ENCODE results near the gene CPNE9.

The CPNE9 gene

GRCh38 chr3:9678493-9678892, 25.1 kb upstream of the CPNE9 start:
- Histone ChIP-seq H3K9me3 (ENCODE audit: control insufficient read depth, low read length) (no peaks in the 10 kb centered on the region), H3K4me1 (ENCODE audit: control insufficient read depth, insufficient read depth, low read length) (peaks cover 8% of the 10 kb centered on the region), H3K4me3 (ENCODE audit: low read length) (no peak overlapping the region), H3K27me3 (replicated peaks; ENCODE audit: control insufficient read depth, insufficient read depth, low read length) (no peaks in the 10 kb centered on the region), H3K9ac (ENCODE audit: low read length) (no peak overlapping the region), H3K36me3 (ENCODE audit: control insufficient read depth, insufficient read depth, low read length, severe bottlenecking) (peaks cover 88% of the 10 kb centered on the region)
- DNase-seq (ENCODE audit: low read depth) = no peak

DNA sequence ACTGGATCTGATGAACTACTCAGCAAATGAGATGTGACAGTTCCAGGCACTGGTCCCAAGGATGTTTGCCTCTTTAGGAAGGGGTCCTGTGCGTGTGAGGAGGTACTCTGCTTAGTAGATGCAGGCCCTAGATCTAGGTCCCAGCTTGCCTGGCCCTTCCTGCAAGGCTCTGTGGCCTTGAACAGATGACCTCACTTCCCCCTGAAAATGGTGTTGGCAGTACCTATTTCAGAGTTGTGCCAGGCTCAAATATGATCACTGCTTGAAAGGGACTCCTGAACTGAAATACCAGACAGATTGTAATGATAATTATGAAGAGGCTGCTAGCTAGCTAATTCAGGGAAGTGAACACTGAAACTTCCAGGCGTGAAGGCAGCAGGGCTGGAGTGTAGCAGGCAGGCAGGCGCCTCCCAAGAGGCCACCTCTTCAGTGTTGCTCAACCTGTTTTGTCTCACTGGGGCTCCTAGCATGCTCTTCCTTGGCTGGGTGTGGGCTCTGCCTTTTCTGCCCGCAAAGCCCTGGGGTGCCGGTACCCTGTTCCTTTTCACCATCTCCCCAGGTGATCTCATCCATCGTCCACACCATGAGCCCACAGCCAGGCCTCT, 24.1 kb upstream of the CPNE9 start:
- Histone ChIP-seq H3K4me3 (ENCODE audit: low read length) (no peak overlapping the region), H3K27me3 (replicated peaks; ENCODE audit: control insufficient read depth, insufficient read depth, low read length) (no peaks in the 10 kb centered on the region), H3K9me3 (ENCODE audit: control insufficient read depth, low read length) (no peaks in the 10 kb centered on the region), H3K9ac (ENCODE audit: low read length) (no peak overlapping the region), H3K4me1 (ENCODE audit: control insufficient read depth, insufficient read depth, low read length) (peaks cover 8% of the 10 kb centered on the region), H3K36me3 (ENCODE audit: control insufficient read depth, insufficient read depth, low read length, severe bottlenecking) (peaks cover 88% of the 10 kb centered on the region)
- DNase-seq (ENCODE audit: low read depth) = no peak

- H3K36me3 ChIP-seq (ENCODE audit: control insufficient read depth, insufficient read depth, low read length, severe bottlenecking) = peaks cover 93% of the 10 kb centered on the region
- H3K9me3 ChIP-seq (ENCODE audit: control insufficient read depth, low read length) = no peaks in the 10 kb centered on the region
- no peak overlapping the region for H3K4me3 ChIP-seq (ENCODE audit: low read length)
- DNase-seq (ENCODE audit: low read depth) = no peak
- H3K4me1 ChIP-seq (ENCODE audit: control insufficient read depth, insufficient read depth, low read length) = peaks cover 8% of the 10 kb centered on the region
- H3K9ac ChIP-seq (ENCODE audit: low read length) = no peak overlapping the region
- H3K27me3 ChIP-seq (replicated peaks; ENCODE audit: control insufficient read depth, insufficient read depth, low read length) = no peaks in the 10 kb centered on the region
Measured at GRCh38 chr3:9681011-9681722, 22.5 kb upstream of the CPNE9 start.

GRCh38 chr3:9681723-9682081, 21.9 kb upstream of the CPNE9 start:
- H3K27me3 ChIP-seq (replicated peaks; ENCODE audit: control insufficient read depth, insufficient read depth, low read length) = no peaks in the 10 kb centered on the region
- H3K4me3 ChIP-seq (ENCODE audit: low read length) = no peak overlapping the region
- H3K9me3 ChIP-seq (ENCODE audit: control insufficient read depth, low read length) = no peaks in the 10 kb centered on the region
- no peak for DNase-seq (ENCODE audit: low read depth)
- H3K9ac ChIP-seq (ENCODE audit: low read length) = no peak overlapping the region
- peaks cover 93% of the 10 kb centered on the region for H3K36me3 ChIP-seq (ENCODE audit: control insufficient read depth, insufficient read depth, low read length, severe bottlenecking)
- H3K4me1 ChIP-seq (ENCODE audit: control insufficient read depth, insufficient read depth, low read length) = peaks cover 2% of the 10 kb centered on the region

GRCh38 chr3:9682096-9682495, 21.5 kb upstream of the CPNE9 start:
- Histone ChIP-seq H3K9ac (ENCODE audit: low read length) (no peak overlapping the region), H3K4me3 (ENCODE audit: low read length) (no peak overlapping the region), H3K36me3 (ENCODE audit: control insufficient read depth, insufficient read depth, low read length, severe bottlenecking) (peaks cover 94% of the 10 kb centered on the region), H3K27me3 (replicated peaks; ENCODE audit: control insufficient read depth, insufficient read depth, low read length) (no peaks in the 10 kb centered on the region), H3K4me1 (ENCODE audit: control insufficient read depth, insufficient read depth, low read length) (no peaks in the 10 kb centered on the region), H3K9me3 (ENCODE audit: control insufficient read depth, low read length) (no peaks in the 10 kb centered on the region)
- no peak for DNase-seq (ENCODE audit: low read depth)

GRCh38 chr3:9683426-9683825, 20.2 kb upstream of the CPNE9 start:
- Histone ChIP-seq H3K36me3 (ENCODE audit: control insufficient read depth, insufficient read depth, low read length, severe bottlenecking) (peaks cover 92% of the 10 kb centered on the region), H3K4me1 (ENCODE audit: control insufficient read depth, insufficient read depth, low read length) (no peaks in the 10 kb centered on the region), H3K9ac (ENCODE audit: low read length) (no peak overlapping the region), H3K4me3 (ENCODE audit: low read length) (no peak overlapping the region), H3K9me3 (ENCODE audit: control insufficient read depth, low read length) (no peaks in the 10 kb centered on the region), H3K27me3 (replicated peaks; ENCODE audit: control insufficient read depth, insufficient read depth, low read length) (no peaks in the 10 kb centered on the region)
- no peak for DNase-seq (ENCODE audit: low read depth)

DNA sequence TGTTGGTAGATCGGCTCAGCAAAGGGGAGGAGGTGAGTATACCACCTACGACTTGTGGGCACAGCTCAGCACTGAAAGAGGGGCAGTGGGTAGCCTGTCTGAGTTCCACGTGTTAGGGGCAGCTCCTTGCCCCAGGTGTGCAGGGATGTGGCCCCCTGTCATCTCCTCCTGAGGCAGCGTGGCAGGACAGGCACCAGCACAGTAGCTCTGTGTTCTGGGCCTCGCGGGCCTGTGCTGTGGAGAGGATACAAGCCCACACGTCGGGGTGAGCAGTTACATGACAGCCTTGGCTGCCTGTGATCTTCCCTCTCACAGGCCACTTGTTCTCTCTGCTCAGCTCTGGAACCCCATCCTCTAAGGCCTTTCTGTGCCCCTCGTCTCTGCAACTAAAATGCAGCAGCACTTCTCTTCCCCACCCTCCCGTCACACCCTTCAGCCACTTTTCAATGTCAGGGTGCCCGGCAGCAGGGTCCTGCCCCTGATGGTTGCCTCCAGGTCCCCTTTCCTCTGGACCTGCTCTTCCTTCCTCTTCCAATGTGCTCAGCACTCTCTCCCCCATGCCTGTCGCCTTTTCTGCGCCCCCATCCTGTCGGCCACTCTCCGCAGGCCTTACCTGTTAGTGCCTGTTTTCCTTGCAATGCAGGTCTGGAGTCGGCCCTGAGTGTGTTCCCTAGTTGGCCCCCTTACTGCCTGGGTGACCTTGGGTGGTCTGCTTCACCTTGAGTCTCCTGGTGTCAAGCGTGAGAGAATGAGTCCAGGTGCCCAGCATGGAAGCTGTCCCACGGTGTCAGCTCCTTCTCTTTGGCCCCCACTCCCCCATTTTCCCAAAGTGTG, 18.2 kb upstream of the CPNE9 start:
- DNase-seq (ENCODE audit: low read depth) = no peak
- H3K27me3 ChIP-seq (replicated peaks; ENCODE audit: control insufficient read depth, insufficient read depth, low read length) = no peaks in the 10 kb centered on the region
- no peaks in the 10 kb centered on the region for H3K9me3 ChIP-seq (ENCODE audit: control insufficient read depth, low read length)
- H3K9ac ChIP-seq (ENCODE audit: low read length) = no peak overlapping the region
- peaks cover 93% of the 10 kb centered on the region for H3K36me3 ChIP-seq (ENCODE audit: control insufficient read depth, insufficient read depth, low read length, severe bottlenecking)
- no peak overlapping the region for H3K4me3 ChIP-seq (ENCODE audit: low read length)
- H3K4me1 ChIP-seq (ENCODE audit: control insufficient read depth, insufficient read depth, low read length) = peaks cover 2% of the 10 kb centered on the region

- H3K36me3 ChIP-seq (ENCODE audit: control insufficient read depth, insufficient read depth, low read length, severe bottlenecking) = peaks cover 95% of the 10 kb centered on the region
- H3K9ac ChIP-seq (ENCODE audit: low read length) = no peak overlapping the region
- no peak for DNase-seq (ENCODE audit: low read depth)
- H3K4me3 ChIP-seq (ENCODE audit: low read length) = no peak overlapping the region
- H3K9me3 ChIP-seq (ENCODE audit: control insufficient read depth, low read length) = no peaks in the 10 kb centered on the region
- no peaks in the 10 kb centered on the region for H3K27me3 ChIP-seq (replicated peaks; ENCODE audit: control insufficient read depth, insufficient read depth, low read length)
- H3K4me1 ChIP-seq (ENCODE audit: control insufficient read depth, insufficient read depth, low read length) = peaks cover 8% of the 10 kb centered on the region
Measured at GRCh38 chr3:9686050-9686550, 17.5 kb upstream of the CPNE9 start.

DNA sequence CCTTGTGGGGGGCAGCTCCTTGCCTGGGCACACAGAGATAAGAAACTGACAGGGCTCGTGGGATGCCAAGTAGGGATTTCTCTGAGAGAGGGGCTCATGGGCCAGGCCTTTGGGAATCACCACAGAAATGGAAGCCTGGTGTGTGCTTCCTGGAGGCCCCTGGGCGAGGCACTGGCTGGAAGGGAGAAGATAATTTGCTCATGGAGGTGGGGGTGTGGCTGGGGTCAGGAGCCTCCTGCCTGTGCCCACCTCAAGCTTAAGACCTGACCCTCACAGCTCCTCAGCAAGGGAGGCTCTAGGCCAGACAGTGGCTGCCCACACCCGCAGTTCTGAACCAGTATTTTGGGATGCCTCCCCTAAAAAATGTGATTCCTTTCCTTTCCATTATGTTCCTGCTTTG, 16.9 kb upstream of the CPNE9 start:
- no peak for DNase-seq (ENCODE audit: low read depth)
- Histone ChIP-seq H3K9ac (ENCODE audit: low read length) (no peak overlapping the region), H3K27me3 (replicated peaks; ENCODE audit: control insufficient read depth, insufficient read depth, low read length) (no peaks in the 10 kb centered on the region), H3K4me3 (ENCODE audit: low read length) (no peak overlapping the region), H3K36me3 (ENCODE audit: control insufficient read depth, insufficient read depth, low read length, severe bottlenecking) (peaks cover 91% of the 10 kb centered on the region), H3K4me1 (ENCODE audit: control insufficient read depth, insufficient read depth, low read length) (peaks cover 10% of the 10 kb centered on the region), H3K9me3 (ENCODE audit: control insufficient read depth, low read length) (no peaks in the 10 kb centered on the region)

DNA sequence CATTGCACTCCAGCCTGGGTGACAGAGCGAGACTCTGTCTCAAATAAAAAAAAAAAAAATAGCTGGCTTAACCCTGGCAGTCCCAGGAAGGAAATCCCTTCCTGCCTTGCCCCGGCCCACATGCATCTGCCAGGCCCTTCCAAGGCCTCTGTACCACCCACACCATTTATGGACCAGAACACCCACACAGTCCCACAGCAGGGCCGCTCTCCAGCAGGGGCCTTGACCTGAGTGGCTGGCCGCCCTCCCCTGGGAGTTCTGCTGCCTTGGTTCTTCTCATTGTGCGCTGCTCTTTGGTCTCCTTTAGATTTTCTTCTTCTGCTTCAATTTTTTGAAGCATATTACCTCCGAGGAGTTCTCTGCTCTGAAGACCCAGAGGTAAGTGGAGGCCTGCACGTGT, 16.1 kb upstream of the CPNE9 start:
- Histone ChIP-seq H3K9me3 (ENCODE audit: control insufficient read depth, low read length) (no peaks in the 10 kb centered on the region), H3K9ac (ENCODE audit: low read length) (no peak overlapping the region), H3K27me3 (replicated peaks; ENCODE audit: control insufficient read depth, insufficient read depth, low read length) (no peaks in the 10 kb centered on the region), H3K4me1 (ENCODE audit: control insufficient read depth, insufficient read depth, low read length) (peaks cover 10% of the 10 kb centered on the region), H3K36me3 (ENCODE audit: control insufficient read depth, insufficient read depth, low read length, severe bottlenecking) (peaks cover 90% of the 10 kb centered on the region), H3K4me3 (ENCODE audit: low read length) (no peak overlapping the region)
- no peak for DNase-seq (ENCODE audit: low read depth)

DNA sequence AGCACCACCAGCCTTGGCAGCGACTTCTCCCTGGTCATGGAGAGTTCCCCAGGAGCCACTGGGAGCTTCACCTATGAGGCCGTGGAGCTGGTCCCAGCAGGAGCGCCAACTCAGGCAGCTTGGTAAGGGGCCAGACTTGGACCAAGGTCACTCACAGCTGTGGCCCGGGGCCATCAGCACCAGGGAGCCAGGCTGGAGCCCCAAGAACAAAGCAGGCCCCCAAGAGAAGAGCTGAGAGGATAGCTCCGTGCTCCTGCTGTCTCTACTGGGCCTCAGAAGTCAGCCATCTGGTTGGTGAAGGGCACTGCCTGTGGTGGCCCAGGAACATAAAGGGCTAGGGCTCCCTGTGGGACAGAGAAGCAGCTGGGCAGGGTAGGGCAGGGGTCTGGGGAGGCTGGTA, 14.7 kb upstream of the CPNE9 start:
- no peak overlapping the region for H3K4me3 ChIP-seq (ENCODE audit: low read length)
- H3K4me1 ChIP-seq (ENCODE audit: control insufficient read depth, insufficient read depth, low read length) = peaks cover 10% of the 10 kb centered on the region
- no peak for DNase-seq (ENCODE audit: low read depth)
- no peaks in the 10 kb centered on the region for H3K27me3 ChIP-seq (replicated peaks; ENCODE audit: control insufficient read depth, insufficient read depth, low read length)
- H3K36me3 ChIP-seq (ENCODE audit: control insufficient read depth, insufficient read depth, low read length, severe bottlenecking) = peaks cover 94% of the 10 kb centered on the region
- no peak overlapping the region for H3K9ac ChIP-seq (ENCODE audit: low read length)
- no peaks in the 10 kb centered on the region for H3K9me3 ChIP-seq (ENCODE audit: control insufficient read depth, low read length)
